Stimulated activated CD4-positive, alpha-beta T cell treated with anti-CD3 and anti-CD28 coated beads, TNF-alpha, amount 100 ng/mL, for 1 hour (primary cell): Measurements from ENCODE around the gene TMEM258.

Experiments
- DNase-seq, 3 donors: peaks; one replicate each; pipeline ENCODE4 v3.0.0-alpha.2; 2020; ENCODE audit warnings: low read depth in 3 of 3, low spot score in 1 of 3

TMEM258 gene

DNA sequence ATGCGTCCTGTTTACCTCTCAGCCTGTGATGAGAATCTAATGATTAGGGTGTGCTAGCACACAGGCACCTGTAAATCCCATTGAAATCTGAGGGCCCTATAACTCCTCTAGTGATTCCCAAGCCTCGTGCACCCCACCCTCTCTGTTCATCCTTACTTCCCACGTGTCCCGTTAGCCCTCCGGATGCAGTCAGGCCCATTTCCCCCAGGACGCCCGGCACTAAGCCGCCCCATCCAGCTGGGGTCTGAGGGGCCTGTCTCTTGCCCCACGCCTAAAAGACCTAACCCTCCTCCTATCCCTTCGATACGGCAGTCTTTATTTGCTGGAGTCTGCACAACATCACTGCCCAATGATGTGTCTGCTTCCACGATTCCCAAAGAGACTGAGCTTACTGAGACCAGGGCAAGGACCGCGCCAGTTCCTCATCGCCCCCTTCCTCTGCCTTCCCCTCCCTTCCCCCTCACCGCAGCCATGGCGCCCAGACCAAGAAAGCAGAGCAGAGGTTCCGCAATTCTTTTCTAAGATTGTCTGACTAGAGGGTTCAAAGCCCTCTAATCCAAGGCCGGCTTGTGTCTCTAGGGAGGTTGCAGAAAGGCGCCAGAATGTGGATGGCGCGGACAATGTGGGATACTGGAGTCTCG lies 34.7 kb upstream of the TMEM258 start:
- DNase-seq: no peak

DNA sequence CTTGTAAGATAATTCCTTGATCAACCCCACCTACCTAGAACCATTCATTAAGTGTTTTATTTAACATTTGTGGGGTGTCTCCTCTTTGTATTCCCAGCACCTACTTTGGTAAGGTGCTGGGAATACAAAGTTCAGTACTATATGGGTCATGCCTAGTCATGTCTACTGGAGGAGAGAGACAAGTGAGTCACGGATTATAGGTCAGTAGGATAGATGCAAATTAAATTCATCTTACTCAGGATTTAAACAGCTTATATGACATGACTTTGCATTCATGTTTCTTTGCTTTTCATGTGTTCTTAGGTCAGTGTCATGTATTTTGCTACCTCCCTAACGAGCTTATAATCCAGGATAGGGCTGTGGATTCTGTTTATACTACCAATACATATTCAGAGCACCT lies 27.8 kb upstream of the TMEM258 start:
- no peak for DNase-seq

DNA sequence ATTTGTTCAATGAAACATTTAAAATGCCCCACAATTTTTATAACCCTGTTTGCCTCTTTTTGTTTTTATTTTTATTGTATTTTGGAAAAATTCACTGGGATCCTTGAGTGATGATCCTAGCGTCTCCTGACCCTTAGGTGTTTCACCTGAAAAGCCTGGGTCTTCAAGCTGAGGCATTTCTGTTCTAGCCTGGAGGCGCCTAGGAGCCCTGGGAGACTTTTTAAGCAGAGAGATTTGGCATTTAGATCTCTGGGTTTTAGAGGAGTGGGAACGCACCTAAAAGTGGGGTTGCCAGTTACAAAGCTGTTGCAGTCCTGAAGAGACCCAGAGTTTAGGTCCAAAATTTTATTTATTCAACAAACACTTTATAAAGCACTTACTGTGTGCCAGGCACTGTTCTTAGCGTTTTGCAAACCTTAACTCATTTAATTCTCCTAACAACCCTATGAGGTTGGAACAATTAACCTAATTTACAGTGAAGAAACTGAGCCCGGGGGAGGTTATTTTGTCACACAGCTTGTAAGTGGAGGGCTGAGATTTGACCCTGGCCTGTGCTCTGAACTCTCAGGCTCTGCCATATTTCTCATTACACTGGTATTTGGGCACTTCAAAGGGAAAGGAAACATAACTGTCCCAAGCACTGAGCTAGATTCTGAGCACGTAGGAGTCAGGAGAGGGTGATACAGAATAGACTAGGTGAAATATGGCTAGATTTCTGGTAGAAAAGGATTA lies 25.2 kb upstream of the TMEM258 start:
- no peak for DNase-seq

DNA sequence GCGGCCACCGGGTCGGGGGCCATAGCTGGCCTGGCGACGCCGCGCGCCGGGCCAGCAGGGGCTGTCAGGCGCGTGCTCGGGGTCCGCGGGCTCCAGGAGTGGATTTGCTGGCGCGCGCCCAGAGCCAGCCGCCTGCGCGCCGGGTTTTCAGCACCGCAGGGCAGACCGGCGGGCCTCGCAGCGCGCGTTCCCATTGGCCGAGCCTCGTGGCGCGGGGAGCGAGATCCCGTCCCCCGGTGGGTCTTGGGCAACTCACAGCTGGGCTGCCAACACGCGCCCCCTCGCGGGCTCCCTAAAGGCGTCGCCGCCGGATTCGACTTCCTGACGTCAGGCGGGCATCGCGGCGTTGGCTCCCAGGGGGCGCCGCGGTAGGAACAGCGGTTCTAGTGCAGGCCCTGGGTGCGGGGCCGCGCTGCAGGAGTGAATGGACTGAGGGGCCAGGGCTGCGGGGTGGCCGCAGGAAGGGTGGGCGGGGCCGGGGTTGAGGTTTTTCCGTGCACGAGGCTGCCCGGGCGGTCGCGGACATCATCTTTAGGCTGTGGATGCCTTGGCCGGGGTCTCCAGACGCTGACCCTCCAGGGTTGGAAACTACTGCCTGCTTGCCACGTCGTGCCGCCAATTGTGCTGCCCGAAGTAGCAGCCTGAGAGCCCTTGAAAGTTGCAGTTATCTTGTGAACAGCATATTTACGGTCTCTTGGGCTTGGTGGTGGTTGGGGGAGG lies 24.5 kb upstream of the TMEM258 start, which contains the start of gene FADS1:
TSS of gene FADS1 (minus strand) at position 268 of the 720 bp plus-strand sequence. CDS start at position 194, 74 bp downstream.
- DNase-seq: peak in 2 of 3 donors; percentile 37 to 55

DNA sequence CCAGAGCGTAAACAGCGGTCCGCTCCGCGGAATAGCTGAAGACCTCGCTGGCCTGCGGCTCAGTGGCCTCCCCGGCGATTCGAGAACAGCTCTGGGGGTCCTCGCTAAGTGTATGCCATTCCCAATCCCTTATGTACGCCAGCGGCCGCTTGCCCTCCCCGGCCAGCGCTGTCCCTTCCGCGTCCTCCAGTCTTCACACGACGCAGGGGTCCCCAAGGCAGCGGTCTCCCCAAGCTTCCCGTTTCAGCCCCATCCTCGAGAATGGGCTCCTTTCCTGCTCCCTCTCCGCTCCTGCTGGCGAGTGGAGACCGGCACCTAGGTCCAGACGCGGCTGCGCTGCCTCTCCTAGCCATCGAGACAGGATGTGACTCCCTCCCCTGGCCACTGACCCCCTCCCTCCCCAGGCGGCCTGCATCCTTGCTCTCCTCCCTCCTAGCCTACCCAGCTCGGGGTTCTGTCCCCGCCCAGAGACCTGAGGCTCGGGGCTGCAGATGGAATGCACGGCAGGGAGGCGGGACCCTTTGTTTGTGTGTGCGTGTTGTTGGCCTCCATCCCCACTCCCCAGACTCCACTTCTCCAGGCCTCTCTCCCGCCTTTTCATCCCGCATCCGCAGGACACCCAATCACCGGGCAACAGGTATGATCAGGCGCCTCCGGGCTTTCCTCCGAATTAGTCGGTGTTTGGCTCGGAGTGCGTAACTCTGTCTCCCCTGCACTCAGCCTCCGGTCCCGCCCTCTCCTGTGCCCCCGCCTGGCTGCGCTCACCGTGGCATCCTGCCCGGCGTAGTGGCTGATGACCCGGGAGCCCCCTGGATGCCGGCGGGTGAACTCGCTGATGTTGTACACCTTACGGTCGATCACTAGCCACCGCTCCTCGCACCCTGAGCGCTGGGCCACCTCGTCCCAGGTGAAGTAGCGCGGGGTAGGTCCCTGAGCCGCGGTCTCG lies 23.7 kb upstream of the TMEM258 start:
- no peak for DNase-seq

DNA sequence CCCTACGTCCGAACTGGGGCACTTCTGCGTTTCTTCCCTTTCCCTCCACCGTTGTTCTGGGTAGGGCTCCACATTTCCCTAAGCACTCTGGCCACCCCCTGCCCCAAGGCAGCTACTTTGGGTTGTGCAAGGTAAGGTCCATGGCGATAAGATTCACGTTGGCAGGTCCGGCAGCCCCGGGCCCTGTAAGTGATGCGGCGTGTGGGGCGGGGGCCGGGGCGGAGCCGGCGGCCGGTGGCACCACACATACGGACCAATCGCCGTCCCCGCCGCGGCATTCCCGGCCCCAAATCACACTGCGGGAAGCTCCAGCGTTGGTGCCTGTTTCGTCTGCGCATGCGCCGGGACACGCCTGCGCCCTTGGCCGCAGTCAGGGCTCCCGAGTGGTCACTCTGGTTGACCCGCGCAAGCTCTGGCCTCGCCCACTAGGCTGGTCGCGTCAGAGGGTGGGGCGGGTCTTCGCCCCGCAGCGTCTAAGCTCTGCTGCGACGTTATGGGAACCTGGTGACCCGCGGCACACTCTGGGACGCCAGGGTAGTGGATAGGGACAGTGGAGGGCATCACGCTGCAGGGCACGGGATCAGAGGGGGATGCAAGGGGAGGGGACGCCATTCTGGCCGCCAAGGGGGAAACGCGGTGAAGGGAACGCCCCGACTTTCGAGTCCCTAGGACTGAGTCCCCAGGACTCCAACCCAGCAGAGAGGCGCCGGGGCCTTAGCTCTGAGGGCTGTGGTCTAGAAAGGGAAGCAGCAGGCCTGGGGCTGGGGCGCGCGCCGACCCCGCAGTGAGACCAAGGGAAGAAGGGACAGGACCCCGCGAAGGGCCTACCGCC lies 22.8 kb upstream of the TMEM258 start:
- DNase-seq: no peak

DNA sequence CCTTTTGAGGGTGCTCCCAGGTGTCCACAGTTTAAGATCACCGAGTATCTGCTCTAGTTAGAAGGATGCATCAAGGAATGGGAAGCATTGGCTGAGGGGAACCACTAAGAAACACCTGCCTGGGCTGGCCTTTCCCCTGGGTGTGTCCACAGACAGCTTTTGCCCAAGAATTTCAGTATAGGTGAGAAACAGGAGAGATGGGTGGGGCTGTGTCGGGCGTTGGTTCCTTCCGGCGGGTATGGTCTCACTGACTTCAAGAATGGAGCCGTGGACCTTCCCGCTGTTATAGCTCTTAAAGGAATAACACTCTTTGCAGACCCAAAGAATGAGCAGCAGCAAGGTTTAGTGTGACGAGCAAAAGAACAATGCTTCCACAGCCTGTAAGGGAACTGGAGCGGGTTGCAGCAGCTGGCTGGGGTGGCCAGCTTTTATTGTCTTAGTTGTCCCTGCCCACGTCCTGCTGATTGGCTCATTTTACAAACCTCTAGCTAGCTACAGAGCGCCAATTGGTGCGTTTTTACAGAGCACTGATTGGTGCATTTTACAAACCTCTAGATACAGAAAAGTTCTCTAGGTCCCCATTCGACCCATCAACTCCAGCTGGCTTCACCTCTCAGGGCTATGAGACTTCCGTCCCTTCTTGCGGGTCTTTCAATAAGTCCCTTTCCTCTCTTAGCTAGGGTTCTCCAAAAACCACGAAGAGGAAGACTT lies 22.0 kb upstream of the TMEM258 start:
- DNase-seq: no peak

DNA sequence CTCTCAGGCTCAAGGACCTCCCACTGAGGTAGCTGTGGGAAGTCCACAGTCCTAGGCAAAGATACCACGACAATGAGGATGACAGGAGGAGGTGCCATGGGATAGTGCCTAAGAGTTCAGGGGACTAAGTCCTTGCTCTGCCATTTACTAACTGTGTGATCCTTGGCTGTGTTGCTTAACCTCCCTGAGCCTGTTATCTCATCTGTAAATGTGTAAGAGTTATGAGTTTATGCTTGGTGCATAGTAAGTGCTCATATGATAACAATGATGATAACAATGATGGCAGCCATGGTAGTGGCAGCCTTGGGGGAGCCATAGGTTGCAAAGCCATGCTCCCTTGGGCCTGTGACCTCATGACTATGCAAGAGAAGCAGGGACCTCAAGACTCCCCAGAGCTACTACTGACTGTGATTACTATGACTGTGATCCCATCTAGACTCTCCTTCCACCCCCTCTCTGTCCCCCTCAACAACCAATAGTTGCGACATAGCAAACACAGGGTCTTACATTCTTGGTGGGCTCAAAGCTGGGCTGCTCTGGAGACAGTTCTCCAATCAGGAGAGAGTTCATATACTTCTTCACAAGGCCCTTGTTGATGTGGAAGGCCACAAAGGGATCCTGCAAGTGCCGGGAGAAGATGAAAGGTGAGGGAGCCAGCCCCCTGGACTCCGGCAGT lies 20.5 kb upstream of the TMEM258 start:
- no peak for DNase-seq

DNA sequence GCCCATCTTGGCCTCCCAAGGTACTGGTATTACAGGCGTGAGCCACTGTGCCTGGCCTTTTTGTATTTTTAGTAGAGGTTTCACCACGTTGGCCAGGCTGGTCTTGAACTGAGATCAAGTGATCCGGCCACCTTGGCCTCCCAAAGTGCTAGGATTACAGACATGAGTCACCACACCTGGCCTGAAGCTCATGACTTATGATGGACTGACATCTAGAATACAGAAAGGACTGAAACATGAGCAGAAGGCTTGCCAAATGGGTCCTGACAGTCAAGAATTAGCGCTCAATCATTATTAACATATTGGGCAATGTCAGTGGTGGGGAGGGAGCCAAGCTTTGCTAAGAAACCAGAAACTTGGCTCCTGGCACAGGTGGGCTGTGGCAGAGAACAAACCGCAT lies 19.4 kb upstream of the TMEM258 start:
- DNase-seq: no peak

DNA sequence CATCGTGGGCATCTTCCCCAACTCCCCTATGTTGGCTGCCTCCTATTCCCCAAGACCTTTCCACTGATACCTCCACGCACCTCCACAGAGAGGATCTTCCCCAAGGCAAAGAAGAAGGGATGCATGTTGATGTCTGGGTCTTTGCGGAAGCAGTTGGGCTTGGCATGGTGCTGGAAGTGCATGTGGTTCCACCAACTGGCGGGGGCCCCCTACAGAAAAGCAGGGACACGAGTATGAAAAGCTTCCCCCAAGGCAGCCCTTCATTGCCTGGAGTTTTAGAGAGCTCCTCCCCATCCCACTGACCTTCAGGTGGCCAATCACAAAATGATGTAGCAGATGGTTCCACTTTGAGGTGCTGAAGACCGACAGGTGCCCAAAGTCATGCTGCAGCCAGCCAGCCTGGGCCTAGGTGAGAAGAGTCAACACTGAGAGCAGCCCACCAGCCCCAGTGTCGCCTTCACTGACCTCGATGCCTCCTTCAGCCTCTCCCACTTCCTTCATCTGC lies 18.3 kb upstream of the TMEM258 start:
- DNase-seq: no peak

DNA sequence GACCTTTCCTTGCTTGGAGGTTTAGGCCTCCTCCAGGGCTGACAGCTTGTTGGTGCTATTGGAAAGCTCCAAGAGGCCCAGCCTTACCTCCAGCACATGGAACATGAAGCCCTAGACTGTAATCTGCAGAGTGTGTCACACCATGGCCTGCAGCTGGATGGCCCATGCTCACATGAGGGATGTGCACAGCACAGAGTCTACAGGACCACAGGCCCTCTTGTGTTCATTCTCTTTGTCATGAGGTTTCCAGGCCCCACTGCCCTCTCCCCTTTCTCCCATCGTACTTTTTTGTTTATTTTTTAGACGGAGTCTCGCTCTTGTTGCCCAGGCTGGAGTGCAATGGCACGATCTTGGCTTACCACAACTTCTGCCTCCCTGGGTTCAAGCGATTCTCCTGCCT lies 14.4 kb upstream of the TMEM258 start:
- DNase-seq: no peak

DNA sequence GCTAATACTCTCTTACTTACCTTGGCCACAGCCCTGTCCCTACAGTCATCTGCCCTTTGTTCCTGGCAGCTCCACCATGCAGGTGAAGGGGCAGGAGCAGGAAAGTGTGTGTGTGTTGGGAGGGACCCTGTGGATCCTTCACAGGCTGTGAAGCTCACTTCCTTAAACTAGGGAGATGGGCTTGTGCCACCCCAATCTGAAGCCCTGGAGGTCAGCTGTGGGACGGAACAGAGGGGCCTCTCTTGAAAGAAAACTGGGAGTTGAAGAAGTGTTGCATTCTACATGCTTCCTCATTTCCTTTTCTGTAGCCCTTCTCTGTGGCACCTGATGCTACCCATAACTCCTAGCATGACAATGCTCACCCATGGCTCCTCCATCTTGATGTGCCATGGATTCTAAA lies 12.7 kb upstream of the TMEM258 start:
- DNase-seq: no peak

DNA sequence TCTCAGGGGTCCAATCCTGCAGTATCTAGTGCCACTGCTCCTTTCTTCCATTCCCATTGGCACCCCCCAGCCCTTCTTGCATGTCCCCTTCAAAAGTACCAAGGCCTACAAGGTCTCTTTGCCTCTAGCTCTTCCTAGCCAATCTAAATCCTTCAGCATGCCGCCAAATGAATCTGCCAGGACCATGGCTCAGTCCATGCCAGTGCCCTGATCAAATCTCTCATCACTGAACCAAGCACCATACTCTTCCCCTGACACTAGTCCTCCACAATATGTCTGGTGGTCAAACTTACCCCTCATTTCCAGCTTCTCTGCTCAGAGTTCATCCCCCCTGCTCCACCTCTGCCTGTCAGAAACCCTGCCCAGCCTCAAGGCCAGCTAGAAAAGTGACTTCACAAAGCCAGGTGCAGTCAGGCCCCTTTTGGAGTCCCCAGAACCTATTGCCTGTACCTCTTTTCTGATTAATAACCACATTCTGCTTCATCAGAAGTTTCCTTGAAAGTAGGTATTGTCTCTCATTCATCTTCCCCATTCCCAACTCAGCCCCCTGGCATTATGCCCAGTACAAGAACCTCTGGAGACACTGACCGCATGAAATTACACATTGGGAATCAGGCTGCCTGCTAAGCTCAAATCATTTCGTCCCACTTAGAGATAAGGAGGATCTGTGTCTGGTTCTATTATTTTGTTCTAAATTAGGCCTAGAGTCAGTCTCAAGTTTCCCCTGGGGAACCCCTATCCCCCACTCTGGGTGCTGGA lies 11.7 kb upstream of the TMEM258 start:
- DNase-seq: no peak

DNA sequence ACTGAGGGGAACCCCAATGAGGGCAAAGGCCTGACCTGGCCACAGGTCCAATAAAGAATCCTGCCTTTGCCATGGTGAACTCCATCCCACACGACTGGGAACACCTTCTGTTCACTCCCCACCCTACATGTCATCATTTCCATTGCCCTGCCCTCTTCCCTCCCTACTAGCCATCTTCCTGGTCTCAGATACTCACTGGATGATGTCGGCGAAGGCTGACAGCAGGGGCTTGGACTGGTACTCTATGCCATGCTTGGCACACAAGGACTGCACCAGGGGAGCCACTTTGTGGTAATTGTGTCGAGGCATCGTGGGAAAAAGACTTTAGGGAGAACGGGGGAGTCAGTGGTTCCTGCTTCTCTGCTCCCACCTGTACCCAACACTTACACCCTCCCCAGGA lies 10.2 kb upstream of the TMEM258 start:
- DNase-seq: no peak

DNA sequence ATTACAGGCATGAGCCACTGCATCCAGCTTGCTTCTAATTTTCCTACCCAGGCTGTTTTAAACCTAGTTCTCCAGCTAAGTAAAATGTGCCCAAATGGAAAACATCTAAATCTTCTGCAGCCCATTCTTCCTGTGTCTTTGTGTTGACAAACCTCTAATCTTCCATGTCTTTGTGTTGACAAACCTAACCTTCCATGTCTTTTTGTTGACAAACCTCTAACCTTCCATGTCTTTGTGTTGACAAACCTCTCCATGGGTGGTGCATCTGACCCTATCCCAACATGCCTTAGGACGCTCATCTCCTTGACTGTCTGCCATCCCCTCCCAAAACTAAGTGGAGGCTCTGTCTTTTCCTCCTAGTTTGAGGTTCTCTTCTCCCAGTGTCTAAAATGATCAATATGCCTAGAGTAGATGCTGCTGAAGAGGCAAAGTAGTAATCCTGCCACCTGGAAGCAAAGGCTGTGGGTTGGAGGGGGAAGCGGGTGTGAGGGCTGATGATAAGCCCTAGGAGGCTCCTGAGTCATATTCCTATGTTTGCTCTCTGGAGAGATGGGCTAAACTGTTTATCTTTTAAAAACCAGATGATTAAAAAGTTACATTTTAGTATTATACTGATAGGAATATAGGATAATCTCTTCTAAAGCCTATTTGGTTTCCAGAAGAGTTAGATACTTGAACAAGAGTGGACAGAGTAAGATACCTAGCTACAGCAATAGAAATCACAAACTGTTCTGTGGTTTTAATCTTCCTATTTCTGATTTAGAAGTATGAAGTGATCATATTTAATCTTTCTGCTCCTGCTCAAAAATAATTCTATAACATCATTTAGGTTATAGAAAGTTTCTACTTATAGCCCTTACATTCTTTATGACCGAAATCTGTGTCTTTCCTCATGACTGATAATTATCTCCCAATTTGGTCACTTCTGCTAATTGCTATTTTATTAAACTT lies 8.2 kb upstream of the TMEM258 start:
- DNase-seq: no peak

DNA sequence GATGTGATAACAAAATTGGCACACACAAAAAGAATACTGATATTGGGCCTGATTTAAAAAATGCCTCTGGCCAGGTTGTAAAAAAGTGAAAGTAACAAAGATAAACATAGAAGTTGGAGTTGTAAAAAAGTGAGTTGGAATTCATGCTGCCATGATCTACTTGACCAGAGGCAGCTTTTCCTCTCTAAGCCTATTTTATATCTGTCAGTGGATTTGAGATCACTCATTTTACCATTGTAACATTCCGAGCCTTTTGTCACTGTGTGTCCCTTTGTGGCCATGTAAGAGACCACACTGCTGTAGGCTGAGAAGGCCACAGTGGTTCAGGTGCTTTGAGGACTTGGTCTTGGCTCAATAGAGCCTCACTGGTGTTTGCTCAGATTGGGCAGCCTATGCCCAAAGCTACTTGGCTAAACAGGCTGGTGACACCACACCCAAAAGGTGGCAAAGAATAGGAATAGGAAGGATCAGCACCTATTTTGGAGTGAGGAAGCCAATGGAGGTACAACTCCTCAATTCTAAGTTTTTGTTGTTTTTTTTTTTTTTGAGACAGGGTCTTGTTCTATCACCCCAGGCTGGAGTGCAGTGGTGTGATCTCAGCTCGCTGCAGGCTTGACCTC lies 7.4 kb upstream of the TMEM258 start:
- DNase-seq: no peak
